Gastroesophageal sphincter (tissue), 3 donors: ENCODE results near the gene TMEM100.

Experiments
- CTCF ChIP-seq, 4 experiments: fragments of 200-600 bp in 2 of 4; fragments of 450-650 bp in 2 of 4; sonication (generic) in 1 of 4; IDR thresholded peaks; one replicate each; pipeline ENCODE4 v1.5.1; 2017 to 2019; ENCODE audit warnings: antibody characterized with exemption in 4 of 4, mild to moderate bottlenecking in 2 of 4, moderate library complexity in 2 of 4
- EP300 ChIP-seq: sonication (generic); formaldehyde crosslinking; IDR thresholded peaks from one replicate; pipeline ENCODE4 v1.6.1; 2017; ENCODE audit warnings: antibody characterized with exemption, mild to moderate bottlenecking
- POLR2A ChIP-seq, 2 donors: fragments of 450-650 bp; IDR thresholded peaks; one replicate each; pipeline ENCODE4 v1.6.1; 2017; ENCODE audit warnings: antibody characterized with exemption in 2 of 2, mild to moderate bottlenecking in 2 of 2, moderate library complexity in 1 of 2

GRCh38 chr17:55745258-55745657 lies 22.6 kb upstream of the TMEM100 start:
- TF ChIP-seq CTCF (IDR thresholded peaks at IDR 0.05) = no peak
- TF ChIP-seq EP300 = no peak
- no peak for TF ChIP-seq POLR2A (IDR thresholded peaks at IDR 0.05)
